ENCODE data around the gene TSN. TPM values are rescaled to one million over a fixed set of nuclear protein-coding genes. Genes with fewer than 3 reads are reported as not detected.

Gene TSN
- total and polyA plus RNA-seq, 9 of the 15 experiments (the other 6 are each of a cell fraction or from before 2014, with no cell fraction given), result 63.2 to 152 (median 95.2) TPM

DNA sequence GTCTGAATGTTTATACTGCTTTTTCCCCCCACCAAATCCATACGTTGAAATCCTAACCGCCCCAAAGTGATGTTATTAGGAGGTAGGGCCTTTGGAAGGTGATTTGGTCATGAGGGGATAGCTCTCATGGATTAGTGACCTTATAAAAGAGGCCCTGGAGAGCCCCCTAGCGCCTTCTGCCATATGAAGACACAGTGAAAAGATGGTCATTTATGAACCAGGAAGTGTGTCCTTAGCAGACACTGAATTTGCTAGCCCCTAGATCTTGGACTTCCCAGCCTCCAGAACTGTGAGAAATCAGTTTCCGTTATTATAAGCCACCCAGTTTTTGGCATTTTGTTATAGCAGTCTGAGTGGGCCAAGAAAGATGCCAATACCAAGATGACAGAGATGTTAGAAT is 7.2 kb upstream of the TSN start (continued):
- peak; percentile 53 to 79; a peak in 3 of 4 replicates for TF ChIP-seq RAD21 (CRISPR knock-in tag; conservative IDR thresholded peaks at IDR 0.05 in 1 of 2, IDR thresholded peaks at IDR 0.05 in 1 of 2)

GRCh38 chr2:121754851-121755236 is 607 bp upstream of the TSN start:
- H3K4me2 ChIP-seq (ENCODE audit: insufficient read depth, low read length), result peak overlapping the region; percentile 87
- DNase-seq (ENCODE audit: extremely low read depth in 1 of 4, low spot score in 3 of 4) (no peak), ATAC-seq (peak; percentile 5; the same call in 2 of the 3 replicates), FAIRE-seq (no peak)
- WGBS (ENCODE audit: insufficient coverage, low coverage, missing lambda C conversion rate), result 0% methylated on average over 8 of the region's 8 CpGs
- TSS peak; percentile 94 for BruUV-seq (replicated peaks)
- peaks cover 41% of the 10 kb centered on the region for H3K79me2 ChIP-seq (ENCODE audit: control insufficient read depth, insufficient read depth, low read length)
- CTCF ChIA-PET (ENCODE audit: low intra/inter-chr PET ratio), result no interaction called here
- in situ Hi-C loops (cut with MboI), result loop anchor here (10.0 kb wide), 1 partner anchor 360 kb away; no protein-coding TSS in a partner anchor
- intact Hi-C loops (cut with micrococcal nuclease), result no loop called here
- no peaks in the 10 kb centered on the region for H3K9me3 ChIP-seq (replicated peaks; ENCODE audit: control insufficient read depth, insufficient read depth, low read depth, low read length)
- H3K4me1 ChIP-seq (replicated peaks in 1 of 2; ENCODE audit: control insufficient read depth in 2 of 2, insufficient read depth in 2 of 2, low read length in 2 of 2), result peaks cover 0 to 3% of the 10 kb centered on the region in 2 experiments; a peak in 3 of 5 replicates
- H3K4me3 ChIP-seq, result peak overlapping the region; percentile 96
- H3K36me3 ChIP-seq (ENCODE audit: control insufficient read depth, insufficient read depth, low read length), result peaks cover 28% of the 10 kb centered on the region
- H3K27me3 ChIP-seq (ENCODE audit: control insufficient read depth in 2 of 2, insufficient read depth in 2 of 2, low read length in 2 of 2), result no peaks in the 10 kb centered on the region
- H4K20me1 ChIP-seq (replicated peaks; ENCODE audit: control insufficient read depth, insufficient read depth, low read length), result no peaks in the 10 kb centered on the region
- H3K9ac ChIP-seq (ENCODE audit: insufficient read depth in 1 of 2, low read depth in 2 of 2, low read length in 2 of 2), result peak overlapping the region; percentile 70 to 88; a peak in 3 of 4 replicates
- POLR2A ChIA-PET, result interaction anchor here (0.7 to 2.5 kb wide), 2 partner anchors 10 to 223 kb away, joined by 4 to 15 read pairs; partner anchors contain the start of gene RNU4ATAC
- H2AFZ ChIP-seq (ENCODE audit: low read depth, low read length), result peak overlapping the region; percentile 74
- peak overlapping the region; percentile 68 for H3K27ac ChIP-seq (ENCODE audit: extremely low read depth, low read depth, low read length)
- no peaks in the 10 kb centered on the region for H3K9me1 ChIP-seq (ENCODE audit: control insufficient read depth, insufficient read depth, low read length)
- no peak for TF ChIP-seq NR3C1 (CRISPR knock-in tag; IDR thresholded peaks at IDR 0.05)
- TF ChIP-seq MCM5 (IDR thresholded peaks at IDR 0.05; ENCODE audit: low read depth), result no peak
- TF ChIP-seq EP300 (IDR thresholded peaks at IDR 0.05; ENCODE audit: low read length), result no peak
- no peak for TF ChIP-seq ZNF232 (CRISPR knock-in tag; IDR thresholded peaks at IDR 0.05)
- TF ChIP-seq, protein P1, sequence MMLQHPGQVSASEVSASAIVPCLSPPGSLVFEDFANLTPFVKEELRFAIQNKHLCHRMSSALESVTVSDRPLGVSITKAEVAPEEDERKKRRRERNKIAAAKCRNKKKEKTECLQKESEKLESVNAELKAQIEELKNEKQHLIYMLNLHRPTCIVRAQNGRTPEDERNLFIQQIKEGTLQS (IDR thresholded peaks at IDR 0.05), result no peak
- TF ChIP-seq, protein P1 (CRISPR knock-in tag; conservative IDR thresholded peaks at IDR 0.05), result no peak
- TF ChIP-seq PRPF4 (IDR thresholded peaks at IDR 0.05; ENCODE audit: insufficient read depth, low read depth, low read length, poor library complexity, severe bottlenecking), result no peak
- no peak for TF ChIP-seq TAF9B (IDR thresholded peaks at IDR 0.05; ENCODE audit: partially characterized antibody)
- TF ChIP-seq MLLT1 (IDR thresholded peaks at IDR 0.05), result 0 out of 4 replicates have a peak, but pooled peaks of 1 of the 2 experiments have one; percentile 36
- TF ChIP-seq MTA1 (IDR thresholded peaks at IDR 0.05; ENCODE audit: borderline replicate concordance), result no peak
- 0 out of 2 replicates have a peak, but pooled peaks have one; percentile 44 for TF ChIP-seq SNIP1 (IDR thresholded peaks at IDR 0.05; ENCODE audit: low read depth)
- TF ChIP-seq PBX2 (CRISPR knock-in tag; IDR thresholded peaks at IDR 0.05; ENCODE audit: low read depth), result no peak
- 0 out of 2 replicates have a peak, but pooled peaks have one; percentile 29 for TF ChIP-seq PBX2 (tag; conservative IDR thresholded peaks at IDR 0.05; ENCODE audit: low read depth)
- no peak for TF ChIP-seq NRF1 (conservative IDR thresholded peaks at IDR 0.05 in 1 of 2, IDR thresholded peaks at IDR 0.05 in 1 of 2)
- TF ChIP-seq SREBF2 (CRISPR knock-in tag; IDR thresholded peaks at IDR 0.05), result no peak
